NCI-H748 (cell line): ENCODE results near the gene CMIP.

Source experiments
- DNase-seq: peaks from one replicate; lab custom pipeline; 2025; ENCODE audit not compliant: unreplicated experiment; lab: John Stamatoyannopoulos, UW

Gene CMIP

GRCh38 chr16:81546781-81547180 is 102.2 kb downstream of the CMIP start:
- DNase-seq = no peak

- DNase-seq = no peak
Measured at GRCh38 chr16:81547194-81547938, 102.8 kb downstream of the CMIP start.

- no peak for DNase-seq
Measured at GRCh38 chr16:81547939-81548216, 103.3 kb downstream of the CMIP start.

DNA sequence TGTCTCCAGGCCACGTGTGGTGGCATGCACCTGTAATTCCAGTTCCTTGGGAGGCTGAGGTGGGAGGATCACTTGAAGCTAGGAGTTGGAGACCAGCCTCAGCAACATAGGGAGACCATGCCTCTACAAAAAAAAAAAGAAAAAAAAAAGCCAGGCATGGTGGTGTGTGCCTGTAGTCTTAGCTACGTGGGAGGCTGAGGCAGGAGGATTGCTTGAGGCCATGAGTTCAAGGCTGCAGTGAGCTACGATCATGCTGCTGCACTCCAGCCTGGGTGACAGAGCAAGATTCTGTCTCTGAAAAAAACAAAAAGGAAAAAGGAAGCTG is 103.9 kb downstream of the CMIP start:
- DNase-seq = no peak

DNA sequence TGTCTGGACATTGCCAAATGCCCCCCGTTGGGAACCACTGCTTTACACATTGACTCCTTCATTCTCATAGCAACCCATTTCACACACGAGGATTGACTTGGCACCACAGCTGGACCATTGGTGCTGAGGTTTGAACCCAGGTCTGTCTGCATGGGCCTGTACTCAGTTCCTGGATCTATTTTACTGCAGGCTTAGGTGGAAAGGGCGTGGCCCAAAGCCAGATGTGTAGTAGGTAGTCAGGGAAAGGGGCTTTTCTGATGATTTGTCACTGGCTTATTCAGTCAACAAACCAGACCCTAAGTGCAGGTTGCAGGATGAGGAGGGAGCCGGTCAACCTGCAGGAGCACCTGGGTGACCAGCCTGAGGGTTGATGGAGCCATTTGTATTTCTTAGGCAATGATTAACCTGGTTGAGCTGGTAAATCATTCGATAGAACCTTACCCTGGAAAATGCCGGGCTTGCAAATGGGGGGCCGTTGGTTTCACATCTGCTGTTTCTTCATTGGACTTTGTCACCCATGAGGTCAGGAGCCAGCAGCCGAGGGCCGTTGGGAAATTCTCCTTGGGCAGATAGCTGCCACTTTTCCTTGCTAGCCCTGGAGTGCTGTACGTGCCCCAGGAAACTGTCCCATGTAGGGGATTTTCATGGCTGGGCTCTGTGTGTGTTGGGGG is 104.4 kb downstream of the CMIP start:
- no peak for DNase-seq

- no peak for DNase-seq
Measured at GRCh38 chr16:81549547-81550431, 105.2 kb downstream of the CMIP start.

- no peak for DNase-seq
Measured at GRCh38 chr16:81550432-81550808, 105.8 kb downstream of the CMIP start.

- no peak for DNase-seq
Measured at GRCh38 chr16:81551151-81551808, 106.7 kb downstream of the CMIP start.

GRCh38 chr16:81551821-81552304 is 107.3 kb downstream of the CMIP start:
- no peak for DNase-seq

GRCh38 chr16:81552743-81553079 is 108.1 kb downstream of the CMIP start:
- DNase-seq = no peak

DNA sequence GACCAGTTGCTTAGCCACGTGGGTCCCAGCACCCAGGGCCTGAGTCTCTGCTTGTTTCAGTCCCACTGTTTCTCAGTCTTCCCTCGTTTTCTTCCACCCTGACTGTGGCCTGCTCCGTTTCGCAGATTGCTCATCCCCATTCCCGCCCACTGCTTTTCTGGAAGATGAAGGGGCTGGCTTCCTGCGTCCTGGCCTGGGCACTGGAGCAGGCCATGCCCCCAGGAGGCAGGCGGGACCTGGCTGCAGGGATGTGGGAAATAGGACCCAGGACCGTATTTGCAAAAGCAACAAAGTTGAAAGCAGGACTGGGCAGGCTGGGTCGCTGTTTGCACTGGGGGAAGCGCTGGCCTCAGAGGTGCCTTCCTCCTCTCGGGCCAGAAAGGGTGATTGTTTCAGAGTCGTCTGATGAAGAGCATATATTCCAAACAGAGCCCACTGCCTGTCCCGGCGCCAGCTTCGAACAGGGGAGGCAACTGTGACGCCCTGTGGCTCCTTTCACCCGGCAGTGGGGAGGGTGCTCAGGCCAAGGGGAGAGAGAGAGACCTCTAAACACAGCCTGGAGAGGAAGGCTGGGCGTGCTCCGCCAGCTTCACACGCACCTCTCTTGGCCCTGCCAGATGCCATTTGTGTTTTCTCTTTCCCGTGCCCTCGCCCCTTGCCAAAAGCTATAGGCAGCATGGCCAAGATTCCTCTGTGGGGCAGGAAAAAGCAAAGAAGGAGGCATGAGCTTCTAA is 108.6 kb downstream of the CMIP start:
- no peak for DNase-seq

DNA sequence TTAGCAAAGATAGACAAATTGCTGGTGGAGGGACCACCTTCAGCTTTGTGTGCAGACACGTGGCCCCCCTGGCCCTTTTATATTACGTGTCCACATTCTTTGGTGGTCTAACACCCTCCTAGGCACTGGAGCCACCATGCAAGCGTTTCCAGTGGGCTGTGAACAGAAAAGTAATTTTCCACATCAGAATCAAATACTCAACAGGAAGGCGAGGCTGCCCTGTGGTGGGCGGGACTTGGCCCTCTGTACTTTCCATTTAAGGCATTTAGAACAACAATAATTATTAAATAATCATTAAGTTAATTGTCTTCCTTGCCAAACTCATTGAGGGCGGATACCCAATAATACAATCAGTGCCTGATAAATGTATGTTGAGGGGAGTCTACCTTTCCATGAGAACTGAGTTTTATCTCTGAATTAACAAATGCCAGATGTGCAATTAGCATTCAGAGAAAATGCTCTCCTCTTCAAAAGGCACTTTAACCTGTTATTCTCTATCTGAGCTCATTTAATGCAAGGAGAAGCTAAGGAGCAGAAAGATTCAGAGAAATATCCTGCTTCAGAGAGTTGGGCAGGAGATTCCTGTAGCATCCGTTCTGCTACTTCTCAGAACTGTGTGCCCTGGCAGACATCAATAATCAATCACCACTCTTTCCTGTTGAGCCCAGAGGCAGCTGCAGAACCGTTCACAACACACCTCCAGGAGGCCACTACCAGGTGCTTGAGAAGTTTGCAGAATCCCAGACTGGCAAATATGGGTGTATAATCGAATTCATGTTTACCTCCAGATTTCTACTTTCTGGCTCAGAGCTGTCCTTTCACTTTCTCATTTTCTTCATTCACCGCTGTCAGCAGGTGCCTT is 109.4 kb downstream of the CMIP start:
- no peak for DNase-seq

- DNase-seq = no peak
Measured at GRCh38 chr16:81554979-81555378, 110.4 kb downstream of the CMIP start.

GRCh38 chr16:81555660-81556059 is 111.1 kb downstream of the CMIP start:
- DNase-seq = no peak

- no peak for DNase-seq
Measured at GRCh38 chr16:81556715-81557284, 112.2 kb downstream of the CMIP start.

DNA sequence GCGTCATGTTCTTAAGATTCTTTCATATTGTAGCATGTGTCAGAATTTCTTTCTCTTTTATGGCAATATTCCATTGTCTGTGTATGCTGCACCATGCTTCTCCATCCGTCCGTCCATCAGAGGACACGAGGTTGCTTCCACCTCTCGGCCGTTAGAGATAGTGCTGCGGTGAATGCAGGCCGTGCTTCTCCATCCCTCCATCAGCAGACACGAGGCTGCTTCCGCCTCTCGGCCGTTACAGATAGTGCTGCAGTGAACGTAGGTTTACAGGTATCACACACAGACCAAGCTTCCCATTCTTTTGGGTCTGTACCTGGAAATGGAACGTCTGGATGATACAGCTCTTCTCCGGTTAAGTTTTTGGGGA is 113.5 kb downstream of the CMIP start:
- DNase-seq = no peak

DNA sequence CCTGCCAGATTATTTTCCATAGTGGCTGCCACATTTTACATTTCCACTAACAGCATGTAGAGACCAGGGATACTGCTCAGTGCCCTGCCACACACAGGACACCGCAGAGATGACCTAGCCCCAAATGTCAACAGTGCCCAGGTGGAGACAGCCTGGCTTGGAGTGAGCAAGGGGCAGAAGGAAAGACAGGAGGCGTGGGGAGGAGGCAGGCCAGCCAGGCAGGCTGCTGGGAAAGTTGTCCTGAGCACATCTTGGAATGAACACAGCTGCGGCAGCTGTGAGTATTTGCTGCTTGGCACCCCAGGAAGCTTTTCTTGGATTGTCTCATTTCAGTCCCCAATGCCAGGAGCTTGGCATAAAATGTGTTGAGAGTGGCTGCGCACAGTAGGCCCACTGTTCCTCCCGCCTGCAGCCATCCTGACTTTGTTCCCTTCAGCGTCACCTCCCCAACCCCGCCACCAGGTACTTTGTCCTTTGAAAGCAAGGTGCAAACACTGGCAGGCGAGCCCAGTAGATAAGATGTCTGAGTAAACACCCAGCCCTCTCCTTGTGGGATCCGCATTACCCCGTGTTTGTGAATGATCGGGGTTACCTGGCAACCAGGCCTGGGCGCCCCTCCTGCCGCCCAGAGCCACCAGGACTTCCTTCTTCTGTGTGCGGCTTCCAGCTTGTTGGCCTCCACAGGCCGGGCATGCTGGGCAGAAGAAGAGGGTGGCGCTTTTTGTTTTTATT is 114.0 kb downstream of the CMIP start:
- peak; percentile 83 for DNase-seq

DNA sequence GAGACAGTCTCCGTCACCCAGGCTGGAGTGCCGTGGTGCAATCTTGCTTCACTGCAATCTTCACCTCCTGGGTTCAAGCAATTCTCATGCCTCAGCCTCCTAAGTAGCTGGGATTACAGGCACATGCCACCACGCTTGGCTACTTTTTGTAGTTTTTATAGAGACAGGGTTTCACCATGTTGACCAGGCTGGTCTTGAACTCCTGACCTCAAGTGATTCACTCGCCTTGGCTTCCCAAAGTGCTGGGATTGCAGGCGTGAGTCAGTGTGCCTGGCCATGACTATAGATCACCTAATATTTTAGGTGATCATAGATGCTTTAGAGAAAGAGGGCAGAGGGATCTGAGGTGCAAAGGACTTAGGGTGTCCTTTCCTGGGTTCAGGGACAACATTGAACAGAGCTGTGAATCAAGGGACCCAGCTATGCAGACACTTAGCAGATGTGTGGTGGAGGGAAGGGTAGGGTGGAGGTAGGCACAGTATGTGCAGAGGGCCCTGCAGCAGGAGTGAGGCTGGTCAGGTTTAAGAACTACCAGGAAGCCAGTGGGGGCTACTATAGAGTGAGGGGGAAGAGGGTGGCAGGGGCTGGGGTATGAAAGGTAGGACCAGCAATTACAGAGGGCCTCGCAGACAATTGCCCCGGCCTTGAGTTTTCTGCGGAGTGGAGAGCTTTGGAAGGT is 116.5 kb downstream of the CMIP start:
- DNase-seq = no peak
